ENCODE measurements around the gene OR2T34. TPM values are rescaled to one million over a fixed set of nuclear protein-coding genes. Genes with fewer than 3 reads are reported as not detected.
"Not testable (repeated sequence)": the region's sequence is repeated elsewhere in the genome, so short reads cannot be mapped to it uniquely, and the experiment has no call there.

OR2T34 gene, protein sequence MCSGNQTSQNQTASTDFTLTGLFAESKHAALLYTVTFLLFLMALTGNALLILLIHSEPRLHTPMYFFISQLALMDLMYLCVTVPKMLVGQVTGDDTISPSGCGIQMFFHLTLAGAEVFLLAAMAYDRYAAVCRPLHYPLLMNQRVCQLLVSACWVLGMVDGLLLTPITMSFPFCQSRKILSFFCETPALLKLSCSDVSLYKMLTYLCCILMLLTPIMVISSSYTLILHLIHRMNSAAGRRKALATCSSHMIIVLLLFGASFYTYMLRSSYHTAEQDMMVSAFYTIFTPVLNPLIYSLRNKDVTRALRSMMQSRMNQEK
- total RNA-seq: not detected

DNA sequence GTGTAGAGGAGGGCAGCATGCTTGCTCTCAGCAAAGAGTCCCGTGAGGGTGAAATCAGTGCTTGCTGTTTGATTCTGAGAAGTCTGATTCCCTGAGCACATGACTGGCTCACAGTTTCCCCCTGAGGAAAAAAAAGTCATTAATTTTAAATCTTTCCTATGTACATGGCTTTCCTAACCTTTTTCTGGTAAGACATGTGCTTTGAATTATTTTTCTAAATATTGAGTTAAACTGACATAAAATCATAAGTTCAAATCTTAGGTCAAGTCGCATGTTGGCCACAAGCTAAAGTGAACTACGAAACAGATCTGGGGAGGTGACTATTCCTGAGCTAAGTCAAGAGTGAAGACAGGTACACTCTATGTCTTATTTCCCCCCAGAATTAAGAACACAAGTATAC lies at the start of gene OR2T34:
Gene OR2T34 (minus strand): TSS at position 101 of the 400 bp plus-strand sequence. CDS start 0 bp downstream, at position 101.
- not testable (repeated sequence) for DNase-seq (ENCODE audit: low spot score); ATAC-seq

DNA sequence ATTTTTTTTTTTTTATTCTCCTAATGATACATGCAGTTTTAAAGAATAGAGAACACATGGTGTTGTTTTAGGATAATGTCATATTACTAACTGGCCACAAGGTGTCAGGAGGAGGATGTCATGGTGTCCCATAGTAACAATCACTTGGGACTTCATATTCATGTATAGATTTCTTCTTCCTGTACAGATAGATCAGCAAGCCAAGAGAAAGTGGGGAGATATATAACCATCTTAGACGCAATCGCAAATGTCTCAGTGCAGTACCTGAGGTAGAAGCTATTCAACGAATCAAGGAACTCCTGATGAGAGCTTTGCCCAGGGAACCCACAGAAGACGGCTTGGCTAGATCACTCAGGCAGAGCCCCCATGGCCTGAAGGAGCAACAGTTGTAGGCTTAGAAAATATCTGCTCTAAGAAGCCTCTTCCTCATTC lies 48.0 kb upstream of the OR2T34 start:
- no peak for DNase-seq (ENCODE audit: low spot score)
- ATAC-seq: peak; percentile 82

DNA sequence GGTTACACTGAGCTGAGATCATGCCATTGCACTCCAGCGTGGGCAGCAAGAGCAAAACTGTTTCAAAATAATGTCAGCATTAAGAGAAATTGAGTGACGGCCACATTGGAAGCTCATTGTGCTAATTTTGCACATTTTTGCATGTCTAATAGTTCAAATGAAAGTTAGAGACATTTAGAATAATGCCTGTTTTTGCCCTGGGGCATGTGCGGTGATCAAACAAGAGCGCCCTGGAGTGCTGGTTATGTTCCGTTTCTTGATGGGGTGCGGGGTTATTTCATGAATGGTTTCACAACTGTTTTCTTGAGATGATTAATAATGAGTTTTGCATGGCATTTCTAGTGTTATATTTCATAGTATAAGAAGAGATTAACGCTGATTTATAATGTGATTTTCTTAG lies 47.2 kb upstream of the OR2T34 start:
- DNase-seq (ENCODE audit: low spot score): no peak
- ATAC-seq: no peak

DNA sequence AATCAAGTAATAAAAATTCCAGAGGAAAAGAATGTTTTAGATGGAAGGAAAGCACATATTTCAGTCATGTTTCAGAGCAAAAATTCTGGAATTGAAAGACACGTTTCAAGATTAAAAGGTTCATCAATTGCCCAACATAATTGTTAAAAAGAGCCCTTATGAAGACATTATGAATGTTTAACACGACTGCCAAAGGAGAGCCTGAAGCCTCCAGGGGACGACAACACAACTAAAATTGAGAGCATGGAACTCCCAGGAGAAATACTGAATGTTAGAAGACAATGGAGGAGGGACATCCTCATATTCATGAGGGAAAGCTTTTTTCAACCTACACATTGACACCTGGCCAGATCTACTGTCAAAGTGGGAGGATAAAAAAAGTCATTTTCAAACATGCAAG lies 44.3 kb upstream of the OR2T34 start:
- ATAC-seq (peak; percentile 63), DNase-seq (ENCODE audit: low spot score) (no peak)

DNA sequence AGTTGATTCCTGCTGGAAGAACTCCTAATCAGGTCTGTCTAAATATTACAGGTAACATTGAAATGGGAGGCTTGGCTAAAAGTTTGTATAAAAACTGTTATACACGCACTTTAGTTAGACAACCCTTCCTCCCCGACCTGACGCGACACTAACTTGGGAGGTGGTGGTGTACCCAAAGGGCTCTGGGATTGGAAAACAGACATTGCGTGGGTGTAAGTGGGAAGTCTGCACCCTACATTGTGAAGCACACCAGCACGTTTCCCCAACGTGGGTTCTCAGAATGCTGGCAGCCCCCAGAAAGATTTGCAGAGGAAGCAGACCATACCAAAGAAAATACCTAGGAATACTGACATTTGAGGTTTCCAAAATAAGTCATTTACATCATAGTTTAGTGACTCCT lies 43.6 kb upstream of the OR2T34 start:
- DNase-seq (ENCODE audit: low spot score): no peak
- ATAC-seq: no peak

DNA sequence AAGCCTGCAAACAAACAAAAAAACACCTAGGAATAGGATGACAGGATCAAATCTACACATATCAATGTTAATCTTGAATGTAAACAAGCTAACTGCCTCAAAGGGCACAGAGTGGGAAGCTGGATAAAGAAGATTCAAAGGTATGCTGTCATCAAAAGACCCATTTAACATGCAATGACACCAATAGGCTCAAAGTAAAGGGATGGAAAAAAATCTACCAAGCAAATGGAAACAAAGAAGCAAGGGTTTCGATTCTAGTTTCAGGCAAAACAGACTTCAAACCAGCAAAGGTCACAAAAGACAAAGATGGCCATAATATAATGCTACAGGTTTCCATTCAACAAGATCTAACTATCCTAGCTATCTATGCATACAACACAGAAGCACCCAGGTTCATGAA lies 39.2 kb upstream of the OR2T34 start:
- ATAC-seq: no peak

DNA sequence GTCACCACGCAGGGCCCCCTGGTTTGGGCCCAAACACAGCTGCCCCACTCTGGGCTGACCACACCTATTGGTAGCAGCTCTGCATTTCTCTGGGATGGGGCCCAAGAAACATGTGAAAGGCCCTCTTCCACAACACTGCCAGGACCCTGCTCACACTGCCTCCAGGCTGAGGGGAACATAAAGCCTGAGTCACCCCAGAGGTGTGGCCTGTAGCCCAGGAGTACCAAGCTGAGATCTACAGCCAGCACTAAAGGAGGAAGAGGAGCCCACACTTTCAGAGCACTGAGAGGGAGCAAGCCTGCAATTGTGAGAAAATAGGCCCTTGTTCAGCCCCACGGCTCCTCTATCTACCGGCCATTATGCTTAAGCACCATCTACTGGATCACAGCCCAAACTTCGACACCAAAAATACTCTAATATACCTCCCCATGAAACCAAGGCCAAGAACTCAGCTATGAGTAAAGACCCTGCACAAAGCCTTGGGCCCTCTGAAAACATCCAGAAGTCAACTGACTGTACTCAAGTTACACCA lies 37.4 kb upstream of the OR2T34 start:
- ATAC-seq: no peak
- DNase-seq (ENCODE audit: low spot score): no peak

More for the DNA sequence above, 39.2 kb upstream of the OR2T34 start:
- no peak for DNase-seq (ENCODE audit: low spot score)

DNA sequence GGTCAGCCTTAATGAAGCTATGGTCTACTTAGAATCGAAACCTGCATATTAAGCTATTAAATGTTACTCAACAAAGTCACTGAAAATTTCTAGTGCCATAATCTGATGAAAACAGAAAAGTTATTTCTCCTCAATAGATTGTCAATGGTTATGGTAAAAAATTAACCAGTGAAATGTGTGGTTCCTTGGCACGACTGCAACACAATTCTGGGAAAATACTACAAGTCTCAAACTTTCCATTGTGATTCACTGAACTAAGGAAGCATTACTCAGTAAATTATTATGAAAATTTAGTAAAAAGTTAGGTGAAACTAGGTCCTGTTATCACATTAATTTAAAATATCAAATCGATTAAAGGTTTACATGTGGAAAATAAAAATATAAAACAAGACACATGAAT lies 35.7 kb upstream of the OR2T34 start:
- no peak for ATAC-seq
- no peak for DNase-seq (ENCODE audit: low spot score)

DNA sequence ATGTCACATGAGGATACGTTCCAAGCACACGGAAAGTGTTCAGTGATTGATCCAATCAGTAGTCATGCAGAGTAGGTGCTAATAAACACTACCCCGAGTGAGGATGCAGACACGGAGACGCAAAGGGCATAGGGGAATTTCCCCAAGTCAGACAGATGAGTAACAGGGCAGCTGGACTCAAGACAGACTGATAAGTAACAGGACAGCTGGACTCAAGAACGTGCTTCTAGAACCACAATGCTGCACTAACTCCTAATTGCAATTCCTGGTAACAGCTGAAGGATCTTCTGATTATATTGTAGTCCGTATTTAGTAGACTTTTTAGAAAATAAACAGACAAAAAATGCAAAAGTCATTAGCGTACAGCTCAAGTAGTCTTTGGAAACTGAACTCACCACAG lies 24.8 kb upstream of the OR2T34 start:
- DNase-seq (ENCODE audit: low spot score): no peak

DNA sequence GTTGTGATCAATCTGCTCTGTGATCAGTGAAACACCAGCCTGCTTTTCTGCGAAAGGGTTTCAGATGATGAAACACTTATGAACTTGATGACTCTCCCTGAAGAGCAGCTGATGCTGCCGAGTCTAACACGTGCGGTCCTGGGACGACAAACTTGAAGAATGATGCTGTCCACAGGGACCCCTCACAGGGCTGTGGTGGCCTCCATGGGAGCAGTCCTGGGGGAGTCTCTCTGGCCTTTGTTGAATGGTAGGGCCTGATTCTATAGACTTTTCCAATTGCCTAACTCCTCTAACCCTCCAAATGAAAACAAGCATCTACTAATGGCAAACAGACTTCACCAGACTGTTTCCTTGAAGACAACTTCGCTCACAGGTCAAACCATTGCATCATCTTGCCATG lies 23.0 kb upstream of the OR2T34 start, which contains the start of gene OR2T10:
Gene OR2T10 (minus strand): TSS at position 112 of the 400 bp plus-strand sequence. CDS start 3,932 bp downstream, outside the sequence.
- no peak for DNase-seq (ENCODE audit: low spot score)
- ATAC-seq: no peak

More for the DNA sequence above, 24.8 kb upstream of the OR2T34 start:
- no peak for ATAC-seq

DNA sequence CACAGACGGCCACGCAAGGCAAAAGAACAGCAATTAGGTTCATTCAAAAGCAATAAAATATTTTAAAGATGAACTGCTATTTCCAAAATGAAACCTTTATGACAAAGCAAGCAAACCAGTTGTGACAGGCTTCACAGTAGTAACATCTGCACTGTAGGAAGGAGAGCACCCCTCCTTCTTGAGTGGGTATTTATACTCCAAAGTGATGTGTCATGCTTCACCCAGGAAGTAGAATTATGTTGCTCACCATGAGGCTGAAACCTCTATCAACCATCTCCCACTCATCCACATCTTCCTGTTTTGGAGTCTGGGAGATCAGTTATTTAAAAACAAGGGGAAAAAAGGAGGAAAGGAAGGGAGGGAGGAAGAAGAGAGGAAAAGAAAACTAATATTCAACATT lies 22.1 kb upstream of the OR2T34 start:
- ATAC-seq (no peak), DNase-seq (ENCODE audit: low spot score) (no peak)

DNA sequence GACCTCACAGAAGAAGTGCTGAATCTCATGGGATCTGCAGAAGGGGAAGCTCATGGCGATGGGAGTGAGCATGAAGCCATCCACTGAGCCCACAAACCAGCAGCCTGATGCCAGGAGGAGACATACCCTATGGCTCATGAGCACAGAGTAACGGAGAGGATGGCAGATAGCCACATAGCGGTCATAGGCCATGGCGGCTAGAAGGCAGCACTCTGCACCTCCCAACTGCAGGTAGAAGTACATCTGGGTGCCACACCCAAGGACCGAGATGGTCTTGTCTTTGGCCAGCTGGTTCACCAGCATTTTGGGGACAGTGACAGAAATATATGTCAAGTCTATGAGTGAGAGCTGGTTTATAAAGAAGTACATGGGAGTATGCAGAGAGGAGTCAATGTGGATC lies 18.7 kb upstream of the OR2T34 start:
- ATAC-seq (no peak), DNase-seq (ENCODE audit: low spot score) (no peak)

DNA sequence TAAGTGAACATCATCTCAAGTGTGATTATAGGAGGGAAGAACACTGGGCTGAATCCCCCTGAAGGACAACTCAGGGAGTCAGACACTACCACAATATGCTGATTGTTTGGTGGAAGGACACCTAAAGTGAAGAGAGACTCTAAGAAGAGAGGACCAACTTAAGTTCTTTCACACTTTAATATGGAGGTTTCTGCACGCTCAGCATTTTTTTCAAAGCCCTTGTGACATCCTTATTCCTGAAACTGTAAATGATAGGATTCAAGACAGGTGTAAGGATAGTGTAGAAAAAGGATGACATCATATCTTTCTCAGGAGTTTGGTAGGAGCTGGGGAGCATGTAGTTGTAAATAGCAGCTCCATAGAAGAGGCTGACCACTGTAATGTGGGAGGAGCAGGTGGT lies 18.1 kb upstream of the OR2T34 start:
- ATAC-seq: no peak
- DNase-seq (ENCODE audit: low spot score): no peak

DNA sequence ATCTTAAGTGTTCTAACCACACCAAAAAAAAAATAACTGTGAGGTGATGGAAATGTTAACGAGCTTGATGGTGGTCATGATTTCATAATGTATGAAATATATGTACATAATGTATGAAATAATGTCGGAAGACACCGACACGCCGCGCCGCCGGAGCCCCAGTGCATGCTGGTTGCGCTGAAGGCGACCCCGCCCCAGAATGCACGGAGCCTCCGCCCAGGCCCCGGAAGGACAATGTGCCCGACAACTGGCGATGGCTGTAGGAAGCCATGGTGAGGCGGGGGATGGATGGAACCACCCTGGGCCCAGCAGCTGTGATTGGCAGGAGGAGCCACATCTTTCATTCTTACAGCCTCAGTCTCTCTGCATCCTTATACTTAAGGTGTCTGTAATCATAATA lies 15.5 kb upstream of the OR2T34 start:
- no peak for ATAC-seq
- no peak for DNase-seq (ENCODE audit: low spot score)

DNA sequence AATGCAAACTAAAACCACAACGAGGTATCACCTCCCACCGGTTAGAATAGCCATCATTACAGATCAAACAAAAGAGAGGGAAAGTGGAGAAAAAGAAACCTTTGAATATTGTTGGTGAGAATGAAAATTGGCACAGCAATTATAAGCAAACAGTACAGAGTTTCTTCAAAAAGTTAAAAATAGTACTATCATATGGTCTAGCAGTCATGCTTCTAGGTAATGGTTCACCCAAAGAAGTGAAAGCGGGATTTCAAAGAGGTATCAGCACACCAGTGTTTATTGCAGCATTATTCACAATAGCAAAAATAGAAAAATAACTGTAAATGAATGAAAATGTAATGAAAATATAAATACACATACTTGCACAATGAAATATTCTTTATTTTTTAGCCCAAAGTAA lies 14.8 kb upstream of the OR2T34 start:
- ATAC-seq (peak; percentile 71), DNase-seq (ENCODE audit: low spot score) (no peak)

DNA sequence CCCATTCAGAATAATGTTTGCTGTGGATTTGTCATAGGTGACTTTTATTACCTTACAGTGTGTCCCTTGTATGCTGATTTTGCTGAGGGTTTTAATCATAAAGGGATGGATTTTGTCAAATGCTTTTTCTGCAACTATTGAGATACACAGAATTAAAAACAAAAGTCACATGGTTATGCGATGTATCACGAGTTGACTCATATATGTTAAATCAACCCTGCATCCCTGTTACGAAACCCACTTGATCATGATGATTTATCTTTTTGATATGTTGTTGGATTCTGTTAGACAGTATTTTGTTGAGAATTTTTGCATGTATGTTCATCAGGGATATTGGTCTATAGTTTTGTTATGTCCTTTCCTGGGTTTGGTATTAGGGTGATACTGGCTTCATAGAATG lies 10.7 kb upstream of the OR2T34 start:
- DNase-seq (ENCODE audit: low spot score) (no peak), ATAC-seq (no peak)

DNA sequence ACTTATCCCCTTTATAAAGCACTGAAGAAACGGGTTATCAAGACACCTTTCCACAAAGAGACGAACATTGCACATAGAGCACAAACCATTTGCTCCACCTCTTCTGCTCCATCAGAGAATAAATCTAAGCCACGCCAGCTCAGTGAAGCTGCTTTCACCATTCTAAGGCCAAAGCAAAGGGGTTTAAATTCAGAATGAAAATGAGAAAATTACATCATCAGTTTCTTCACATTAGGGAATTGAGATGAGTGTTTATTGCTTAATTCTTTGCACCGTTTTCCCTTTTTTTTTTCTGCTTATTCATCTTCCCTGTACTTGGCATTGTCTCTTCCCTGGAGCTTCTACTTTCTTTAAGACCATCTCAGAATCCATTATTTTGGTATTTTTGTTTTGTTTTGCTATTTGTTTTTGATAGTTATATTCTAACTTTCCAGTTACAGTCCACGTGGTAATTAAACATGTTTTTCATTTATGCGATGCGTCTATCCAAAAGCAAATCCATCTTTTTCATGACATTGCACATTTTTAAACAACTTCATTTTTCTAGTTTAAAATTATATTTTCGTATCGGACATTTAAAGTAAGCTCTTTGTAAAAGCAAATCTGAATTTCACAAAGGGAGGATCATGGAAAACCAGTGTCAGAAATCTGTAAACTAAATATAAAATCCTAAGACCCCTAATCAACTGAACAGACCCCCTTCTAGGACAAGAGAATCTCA lies 1.9 kb upstream of the OR2T34 start:
- DNase-seq (ENCODE audit: low spot score): no peak
- no peak for ATAC-seq

DNA sequence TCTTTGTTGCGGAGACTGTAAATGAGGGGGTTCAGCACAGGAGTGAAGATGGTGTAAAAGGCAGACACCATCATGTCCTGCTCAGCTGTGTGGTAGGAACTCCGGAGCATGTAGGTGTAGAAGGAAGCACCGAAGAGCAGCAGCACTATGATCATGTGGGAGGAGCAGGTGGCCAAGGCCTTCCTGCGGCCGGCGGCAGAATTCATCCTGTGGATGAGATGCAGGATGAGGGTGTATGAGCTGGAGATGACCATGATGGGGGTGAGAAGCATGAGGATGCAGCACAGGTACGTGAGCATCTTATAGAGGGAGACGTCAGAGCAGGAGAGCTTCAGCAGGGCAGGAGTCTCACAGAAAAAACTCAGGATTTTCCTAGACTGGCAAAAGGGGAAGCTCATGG lies 701 bp downstream of the OR2T34 start:
- not testable (repeated sequence) for DNase-seq (ENCODE audit: low spot score); ATAC-seq

DNA sequence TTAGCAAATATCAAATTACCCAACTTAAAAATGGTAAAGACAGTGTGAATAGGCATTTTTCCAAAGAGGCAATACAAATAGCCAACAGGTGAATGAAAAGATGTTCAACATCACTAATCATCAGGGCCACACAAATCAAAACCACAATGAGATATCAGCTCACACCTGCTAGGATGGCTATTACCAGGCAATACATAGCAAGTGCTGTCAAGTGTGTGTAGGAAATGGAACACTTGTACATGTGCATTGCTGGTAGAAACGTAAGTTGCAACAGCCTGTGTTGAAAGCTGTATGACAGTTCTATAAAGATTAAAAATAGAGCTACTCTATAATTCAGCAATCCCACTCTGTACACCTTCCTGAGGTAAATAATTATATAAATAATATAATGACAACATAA lies 2.5 kb downstream of the OR2T34 start:
- ATAC-seq; DNase-seq (ENCODE audit: low spot score): not testable (repeated sequence)

DNA sequence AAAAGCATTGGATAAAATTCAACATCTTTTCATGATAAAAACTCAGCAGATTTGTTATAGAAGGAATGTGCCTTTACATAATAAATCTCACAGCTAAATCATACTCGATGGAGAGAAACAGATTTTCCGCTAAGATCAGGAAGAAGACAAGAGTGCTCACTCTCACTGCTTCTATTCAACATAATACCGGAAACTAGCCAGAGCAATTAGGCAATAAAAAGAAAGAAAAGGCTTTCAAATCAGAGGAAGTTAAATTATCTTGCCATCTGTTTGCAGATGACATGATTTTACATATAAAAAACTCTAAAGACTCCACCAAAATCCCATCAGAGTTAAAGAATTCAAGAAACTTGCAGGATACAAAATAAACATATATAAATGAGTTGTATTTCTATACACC lies 3.7 kb downstream of the OR2T34 start:
- ATAC-seq; DNase-seq (ENCODE audit: low spot score): not testable (repeated sequence)

DNA sequence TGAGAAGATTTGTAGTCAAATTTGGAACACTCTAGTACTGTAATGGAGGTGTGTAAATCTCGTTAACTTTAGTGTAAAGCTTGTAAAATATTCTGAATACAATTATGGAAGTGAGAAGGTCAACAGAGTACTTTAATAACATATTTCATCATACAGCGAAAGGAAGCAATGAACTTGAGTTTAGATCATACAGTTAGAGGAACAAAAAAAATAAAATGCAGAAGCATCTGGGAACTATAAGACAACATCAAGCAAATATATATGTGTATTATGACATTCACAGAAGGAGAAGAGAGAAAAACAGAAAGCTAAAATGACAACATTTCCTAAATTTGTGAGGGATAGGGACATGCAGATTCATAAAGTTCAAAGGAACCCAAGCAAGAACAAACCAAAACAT lies 5.5 kb downstream of the OR2T34 start:
- not testable (repeated sequence) for ATAC-seq; DNase-seq (ENCODE audit: low spot score)

Measured in left lobe of liver (tissue), 2 donors.